ENCODE measurements around the gene NOP10. TPM values are rescaled to one million over a fixed set of nuclear protein-coding genes. Genes with fewer than 3 reads are reported as not detected.

The NOP10 gene
- total and polyA plus RNA-seq, 2 of the 13 experiments (the other 11 are each of a cell fraction or from before 2014, with no cell fraction given) = 239 to 369 TPM

DNA sequence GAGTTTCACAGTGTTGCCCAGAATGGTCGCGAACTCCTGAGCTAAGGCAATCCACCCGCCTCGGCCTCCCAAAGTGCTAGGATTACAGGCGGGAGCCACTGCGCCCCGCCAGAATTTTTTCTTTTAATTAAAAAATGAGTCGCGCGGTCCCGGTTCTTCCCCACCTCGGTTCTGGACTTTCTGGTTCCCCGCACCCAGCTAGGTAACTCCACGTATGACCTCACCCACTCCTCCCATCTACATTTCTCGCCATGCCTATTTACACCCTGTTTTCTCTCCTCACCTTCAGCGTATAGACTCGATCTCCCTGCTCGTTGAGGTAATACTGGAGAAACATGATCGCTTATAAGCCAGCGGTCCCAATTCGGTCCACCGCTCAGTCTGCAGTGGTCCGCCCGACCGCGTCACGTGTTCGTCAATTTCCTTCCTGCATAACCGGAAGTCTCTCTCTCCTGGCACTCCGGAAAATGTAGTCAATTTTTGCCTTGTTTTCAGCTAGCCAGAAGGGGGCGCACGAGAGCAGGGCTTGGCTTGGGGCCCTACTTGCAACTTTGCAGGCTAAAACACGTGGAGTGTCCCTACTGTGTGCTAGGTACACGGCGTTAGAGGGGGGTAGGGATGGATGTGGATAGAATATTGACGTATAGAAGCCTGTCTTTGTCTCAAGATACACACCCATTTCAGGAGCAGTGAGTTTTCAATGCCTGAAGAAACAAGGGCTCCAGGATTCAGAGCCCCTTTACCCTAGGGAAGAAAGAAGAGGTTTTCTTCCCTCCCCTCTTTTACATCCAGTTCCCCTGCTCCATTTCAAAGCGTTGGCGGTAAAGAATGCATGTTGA is at the start of gene NOP10, which contains the start of gene NUTM1 (continued):
- TF ChIP-seq, protein P1, sequence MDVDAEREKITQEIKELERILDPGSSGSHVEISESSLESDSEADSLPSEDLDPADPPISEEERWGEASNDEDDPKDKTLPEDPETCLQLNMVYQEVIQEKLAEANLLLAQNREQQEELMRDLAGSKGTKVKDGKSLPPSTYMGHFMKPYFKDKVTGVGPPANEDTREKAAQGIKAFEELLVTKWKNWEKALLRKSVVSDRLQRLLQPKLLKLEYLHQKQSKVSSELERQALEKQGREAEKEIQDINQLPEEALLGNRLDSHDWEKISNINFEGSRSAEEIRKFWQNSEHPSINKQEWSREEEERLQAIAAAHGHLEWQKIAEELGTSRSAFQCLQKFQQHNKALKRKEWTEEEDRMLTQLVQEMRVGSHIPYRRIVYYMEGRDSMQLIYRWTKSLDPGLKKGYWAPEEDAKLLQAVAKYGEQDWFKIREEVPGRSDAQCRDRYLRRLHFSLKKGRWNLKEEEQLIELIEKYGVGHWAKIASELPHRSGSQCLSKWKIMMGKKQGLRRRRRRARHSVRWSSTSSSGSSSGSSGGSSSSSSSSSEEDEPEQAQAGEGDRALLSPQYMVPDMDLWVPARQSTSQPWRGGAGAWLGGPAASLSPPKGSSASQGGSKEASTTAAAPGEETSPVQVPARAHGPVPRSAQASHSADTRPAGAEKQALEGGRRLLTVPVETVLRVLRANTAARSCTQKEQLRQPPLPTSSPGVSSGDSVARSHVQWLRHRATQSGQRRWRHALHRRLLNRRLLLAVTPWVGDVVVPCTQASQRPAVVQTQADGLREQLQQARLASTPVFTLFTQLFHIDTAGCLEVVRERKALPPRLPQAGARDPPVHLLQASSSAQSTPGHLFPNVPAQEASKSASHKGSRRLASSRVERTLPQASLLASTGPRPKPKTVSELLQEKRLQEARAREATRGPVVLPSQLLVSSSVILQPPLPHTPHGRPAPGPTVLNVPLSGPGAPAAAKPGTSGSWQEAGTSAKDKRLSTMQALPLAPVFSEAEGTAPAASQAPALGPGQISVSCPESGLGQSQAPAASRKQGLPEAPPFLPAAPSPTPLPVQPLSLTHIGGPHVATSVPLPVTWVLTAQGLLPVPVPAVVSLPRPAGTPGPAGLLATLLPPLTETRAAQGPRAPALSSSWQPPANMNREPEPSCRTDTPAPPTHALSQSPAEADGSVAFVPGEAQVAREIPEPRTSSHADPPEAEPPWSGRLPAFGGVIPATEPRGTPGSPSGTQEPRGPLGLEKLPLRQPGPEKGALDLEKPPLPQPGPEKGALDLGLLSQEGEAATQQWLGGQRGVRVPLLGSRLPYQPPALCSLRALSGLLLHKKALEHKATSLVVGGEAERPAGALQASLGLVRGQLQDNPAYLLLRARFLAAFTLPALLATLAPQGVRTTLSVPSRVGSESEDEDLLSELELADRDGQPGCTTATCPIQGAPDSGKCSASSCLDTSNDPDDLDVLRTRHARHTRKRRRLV (CRISPR knock-in tag; IDR thresholded peaks at IDR 0.05) = peak; percentile 63; the same call in 1 of the 2 replicates
- TF ChIP-seq ZNF562 (CRISPR knock-in tag; IDR thresholded peaks at IDR 0.05; ENCODE audit: borderline replicate concordance) (no peak; the same call in 1 of the 2 replicates), IRF2 (CRISPR knock-in tag; IDR thresholded peaks at IDR 0.05) (peak; percentile 85), ZNF577 (CRISPR knock-in tag; IDR thresholded peaks at IDR 0.05; ENCODE audit: borderline replicate concordance, low read depth) (no peak), ZNF644 (CRISPR knock-in tag; IDR thresholded peaks at IDR 0.05; ENCODE audit: low read depth) (no peak), ZNF343 (CRISPR knock-in tag; IDR thresholded peaks at IDR 0.05) (peak; percentile 72; the same call in 1 of the 2 replicates), RFX3 (CRISPR knock-in tag; IDR thresholded peaks at IDR 0.05) (no peak), ZNF12 (CRISPR knock-in tag; IDR thresholded peaks at IDR 0.05) (peak; percentile 41; the same call in 1 of the 2 replicates), SCMH1 (CRISPR knock-in tag; IDR thresholded peaks at IDR 0.05; ENCODE audit: borderline replicate concordance) (no peak), ZBTB7B (CRISPR knock-in tag; IDR thresholded peaks at IDR 0.05) (peak; percentile 65; the same call in 1 of the 2 replicates), CREM (IDR thresholded peaks at IDR 0.05) (peak; percentile 77), CREM (CRISPR knock-in tag; IDR thresholded peaks at IDR 0.05) (no peak), MIER3 (CRISPR knock-in tag; IDR thresholded peaks at IDR 0.05; ENCODE audit: borderline replicate concordance) (peak; percentile 47; the same call in 1 of the 2 replicates), HMG20B (CRISPR knock-in tag; conservative IDR thresholded peaks at IDR 0.05) (no peak), NFYB (CRISPR knock-in tag; IDR thresholded peaks at IDR 0.05) (no peak), MXI1 (IDR thresholded peaks at IDR 0.05; ENCODE audit: borderline replicate concordance, low read depth, low read length) (peak; percentile 80; the same call in 2 of the 3 replicates)
- TF ChIP-seq, protein P2, sequence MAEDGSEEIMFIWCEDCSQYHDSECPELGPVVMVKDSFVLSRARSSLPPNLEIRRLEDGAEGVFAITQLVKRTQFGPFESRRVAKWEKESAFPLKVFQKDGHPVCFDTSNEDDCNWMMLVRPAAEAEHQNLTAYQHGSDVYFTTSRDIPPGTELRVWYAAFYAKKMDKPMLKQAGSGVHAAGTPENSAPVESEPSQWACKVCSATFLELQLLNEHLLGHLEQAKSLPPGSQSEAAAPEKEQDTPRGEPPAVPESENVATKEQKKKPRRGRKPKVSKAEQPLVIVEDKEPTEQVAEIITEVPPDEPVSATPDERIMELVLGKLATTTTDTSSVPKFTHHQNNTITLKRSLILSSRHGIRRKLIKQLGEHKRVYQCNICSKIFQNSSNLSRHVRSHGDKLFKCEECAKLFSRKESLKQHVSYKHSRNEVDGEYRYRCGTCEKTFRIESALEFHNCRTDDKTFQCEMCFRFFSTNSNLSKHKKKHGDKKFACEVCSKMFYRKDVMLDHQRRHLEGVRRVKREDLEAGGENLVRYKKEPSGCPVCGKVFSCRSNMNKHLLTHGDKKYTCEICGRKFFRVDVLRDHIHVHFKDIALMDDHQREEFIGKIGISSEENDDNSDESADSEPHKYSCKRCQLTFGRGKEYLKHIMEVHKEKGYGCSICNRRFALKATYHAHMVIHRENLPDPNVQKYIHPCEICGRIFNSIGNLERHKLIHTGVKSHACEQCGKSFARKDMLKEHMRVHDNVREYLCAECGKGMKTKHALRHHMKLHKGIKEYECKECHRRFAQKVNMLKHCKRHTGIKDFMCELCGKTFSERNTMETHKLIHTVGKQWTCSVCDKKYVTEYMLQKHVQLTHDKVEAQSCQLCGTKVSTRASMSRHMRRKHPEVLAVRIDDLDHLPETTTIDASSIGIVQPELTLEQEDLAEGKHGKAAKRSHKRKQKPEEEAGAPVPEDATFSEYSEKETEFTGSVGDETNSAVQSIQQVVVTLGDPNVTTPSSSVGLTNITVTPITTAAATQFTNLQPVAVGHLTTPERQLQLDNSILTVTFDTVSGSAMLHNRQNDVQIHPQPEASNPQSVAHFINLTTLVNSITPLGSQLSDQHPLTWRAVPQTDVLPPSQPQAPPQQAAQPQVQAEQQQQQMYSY (CRISPR knock-in tag; IDR thresholded peaks at IDR 0.05) = no peak
- TF ChIP-seq, protein P3, sequence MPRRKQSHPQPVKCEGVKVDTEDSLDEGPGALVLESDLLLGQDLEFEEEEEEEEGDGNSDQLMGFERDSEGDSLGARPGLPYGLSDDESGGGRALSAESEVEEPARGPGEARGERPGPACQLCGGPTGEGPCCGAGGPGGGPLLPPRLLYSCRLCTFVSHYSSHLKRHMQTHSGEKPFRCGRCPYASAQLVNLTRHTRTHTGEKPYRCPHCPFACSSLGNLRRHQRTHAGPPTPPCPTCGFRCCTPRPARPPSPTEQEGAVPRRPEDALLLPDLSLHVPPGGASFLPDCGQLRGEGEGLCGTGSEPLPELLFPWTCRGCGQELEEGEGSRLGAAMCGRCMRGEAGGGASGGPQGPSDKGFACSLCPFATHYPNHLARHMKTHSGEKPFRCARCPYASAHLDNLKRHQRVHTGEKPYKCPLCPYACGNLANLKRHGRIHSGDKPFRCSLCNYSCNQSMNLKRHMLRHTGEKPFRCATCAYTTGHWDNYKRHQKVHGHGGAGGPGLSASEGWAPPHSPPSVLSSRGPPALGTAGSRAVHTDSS (CRISPR knock-in tag; conservative IDR thresholded peaks at IDR 0.05) = no peak
